ENCODE results near the gene UMOD.

Gene UMOD

DNA sequence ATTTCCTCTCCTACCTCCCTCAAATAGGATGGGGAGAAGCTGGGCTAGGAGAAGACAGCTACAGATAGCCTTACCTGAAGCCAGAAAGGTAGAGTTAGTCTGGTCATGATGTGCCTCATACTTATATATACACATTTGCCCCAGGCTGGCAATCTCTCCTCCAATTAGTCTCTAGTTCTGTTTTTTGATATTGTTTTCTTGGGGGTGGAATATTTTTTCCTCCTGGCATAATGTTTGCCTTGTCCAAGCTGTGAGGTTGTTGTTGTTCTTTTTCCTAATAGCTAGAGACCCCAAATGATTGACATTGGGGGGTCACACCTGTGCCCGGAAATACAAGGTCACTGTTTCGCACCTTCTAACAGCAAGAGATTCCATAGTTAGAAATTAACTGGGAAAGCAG is at the start of gene UMOD:
Gene UMOD (minus strand): TSS at position 101 of the 400 bp plus-strand sequence. CDS start 1,978 bp downstream, outside the sequence.
- no peak for DNase-seq

- no peak for DNase-seq
Measured at GRCh38 chr16:20401475-20402016, 49.0 kb upstream of the UMOD start.

- DNase-seq = no peak
Measured at GRCh38 chr16:20401066-20401465, 48.6 kb upstream of the UMOD start.

- no peak for DNase-seq
Measured at GRCh38 chr16:20399185-20399584, 46.7 kb upstream of the UMOD start.

DNA sequence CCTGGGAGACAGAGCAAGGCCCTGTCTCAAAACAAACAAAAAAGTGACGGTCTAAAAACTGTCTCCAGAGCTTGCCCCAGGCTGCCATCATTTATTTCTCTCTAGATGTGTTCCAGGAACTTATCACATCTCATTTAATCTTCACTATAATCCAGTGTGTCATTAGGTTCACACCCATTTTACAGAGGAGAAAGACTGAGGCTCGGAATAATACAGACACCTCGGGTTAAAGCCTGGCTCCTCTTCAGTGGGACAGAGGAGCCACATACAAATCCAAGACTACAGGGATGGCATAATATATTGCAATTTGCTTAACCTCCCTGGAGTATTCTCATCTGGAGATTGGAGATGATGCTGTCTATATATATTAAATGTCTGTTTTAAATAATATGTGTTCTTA is 46.1 kb upstream of the UMOD start:
- no peak for DNase-seq

DNA sequence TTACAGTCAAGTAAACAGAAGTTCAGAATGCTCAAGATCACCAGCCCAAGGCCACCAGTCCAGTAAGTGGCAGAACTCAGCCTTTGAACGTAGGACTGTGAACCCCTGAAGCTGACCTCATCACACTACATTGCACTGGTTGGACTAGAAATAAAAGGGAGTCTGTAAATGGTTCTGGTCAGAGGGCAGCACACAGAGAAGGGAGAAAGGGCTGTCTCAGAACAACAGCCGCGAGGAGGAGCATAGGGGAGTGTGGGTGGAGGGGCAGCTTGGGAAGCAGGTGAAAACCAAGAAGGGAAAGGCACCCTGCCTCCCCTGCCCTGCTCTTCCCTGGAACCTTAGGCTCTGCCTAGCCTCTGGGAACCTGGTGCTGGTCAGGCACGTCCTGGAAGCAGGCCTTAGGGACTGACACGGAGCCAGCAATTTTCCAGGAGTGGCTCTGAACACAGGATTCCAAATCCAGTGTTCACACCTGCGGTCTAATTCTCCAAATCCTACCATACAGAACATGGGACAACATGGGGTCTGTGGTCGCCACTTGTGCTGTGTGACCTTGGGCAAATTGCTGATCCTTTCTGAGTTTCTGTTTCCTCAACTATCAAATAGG is 45.1 kb upstream of the UMOD start:
- DNase-seq = no peak

DNA sequence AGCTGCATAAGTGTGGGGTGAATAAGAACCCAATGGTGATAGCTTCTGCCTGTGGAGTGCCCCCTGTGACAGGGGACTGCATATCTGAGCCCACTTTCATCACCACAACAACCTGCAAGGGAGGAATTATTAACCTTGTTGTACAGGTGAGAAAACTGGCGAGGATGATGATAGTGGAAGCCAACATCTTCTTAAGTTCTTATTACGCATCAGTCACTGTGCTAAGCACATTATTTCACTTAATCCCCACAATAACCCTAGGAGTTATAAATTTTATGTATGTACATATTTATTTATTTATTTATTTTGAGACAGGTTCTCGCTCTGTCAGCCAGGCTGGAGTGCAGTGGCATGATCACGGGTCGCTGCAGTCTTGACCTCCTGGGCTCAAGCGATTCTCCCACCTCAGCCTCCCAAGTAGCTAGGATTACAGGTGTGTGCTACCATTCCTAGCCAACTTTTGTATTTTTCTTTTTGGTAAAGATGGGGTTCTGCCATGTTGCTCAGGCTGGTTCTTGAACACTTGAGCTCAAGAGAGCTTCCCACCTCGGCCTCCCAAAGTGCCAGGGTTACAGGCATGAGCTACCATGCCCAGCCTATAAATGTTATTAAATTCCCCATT is 44.4 kb upstream of the UMOD start:
- no peak for DNase-seq

DNA sequence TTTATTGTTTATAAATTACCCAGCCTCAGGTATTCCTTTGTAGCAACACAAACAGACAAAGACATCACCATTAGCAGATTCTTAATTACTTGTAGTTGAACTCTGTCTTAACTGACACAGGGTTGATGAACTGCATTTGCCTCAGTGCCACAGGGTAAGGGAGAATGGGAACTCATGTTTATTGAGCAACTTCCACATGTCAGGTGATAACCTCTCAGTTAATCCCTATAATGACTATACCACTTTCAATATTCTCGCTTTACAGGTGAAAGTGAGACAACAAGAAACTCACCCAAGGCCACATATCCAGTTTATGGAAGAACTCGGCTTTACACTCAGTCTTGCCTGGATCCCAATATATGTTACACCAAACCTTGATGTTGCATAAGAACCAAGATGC is 43.4 kb upstream of the UMOD start:
- no peak for DNase-seq

- DNase-seq = no peak
Measured at GRCh38 chr16:20393801-20394577, 41.5 kb upstream of the UMOD start.

- no peak for DNase-seq
Measured at GRCh38 chr16:20391045-20391444, 38.5 kb upstream of the UMOD start.

DNA sequence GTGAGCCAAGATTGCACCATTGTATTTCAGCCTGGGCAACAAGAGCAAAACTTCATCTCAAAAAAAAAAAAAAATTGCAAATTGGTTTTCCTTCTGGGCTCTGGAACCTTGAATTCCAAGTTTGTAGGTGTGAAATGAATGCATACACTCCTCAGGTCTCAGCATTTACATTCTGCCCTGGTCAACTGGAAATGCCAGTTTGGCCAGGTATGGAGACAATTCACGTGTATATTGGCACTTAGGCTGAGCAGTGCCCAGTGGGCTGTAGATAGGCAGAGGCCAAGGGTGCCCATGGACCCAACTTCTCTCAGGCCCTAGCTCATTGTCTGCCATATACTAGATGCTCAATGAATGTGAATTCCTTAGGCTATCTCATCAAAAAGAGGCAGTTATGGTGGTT is 36.3 kb upstream of the UMOD start:
- no peak for DNase-seq

- DNase-seq = no peak
Measured at GRCh38 chr16:20387978-20388377, 35.5 kb upstream of the UMOD start.

DNA sequence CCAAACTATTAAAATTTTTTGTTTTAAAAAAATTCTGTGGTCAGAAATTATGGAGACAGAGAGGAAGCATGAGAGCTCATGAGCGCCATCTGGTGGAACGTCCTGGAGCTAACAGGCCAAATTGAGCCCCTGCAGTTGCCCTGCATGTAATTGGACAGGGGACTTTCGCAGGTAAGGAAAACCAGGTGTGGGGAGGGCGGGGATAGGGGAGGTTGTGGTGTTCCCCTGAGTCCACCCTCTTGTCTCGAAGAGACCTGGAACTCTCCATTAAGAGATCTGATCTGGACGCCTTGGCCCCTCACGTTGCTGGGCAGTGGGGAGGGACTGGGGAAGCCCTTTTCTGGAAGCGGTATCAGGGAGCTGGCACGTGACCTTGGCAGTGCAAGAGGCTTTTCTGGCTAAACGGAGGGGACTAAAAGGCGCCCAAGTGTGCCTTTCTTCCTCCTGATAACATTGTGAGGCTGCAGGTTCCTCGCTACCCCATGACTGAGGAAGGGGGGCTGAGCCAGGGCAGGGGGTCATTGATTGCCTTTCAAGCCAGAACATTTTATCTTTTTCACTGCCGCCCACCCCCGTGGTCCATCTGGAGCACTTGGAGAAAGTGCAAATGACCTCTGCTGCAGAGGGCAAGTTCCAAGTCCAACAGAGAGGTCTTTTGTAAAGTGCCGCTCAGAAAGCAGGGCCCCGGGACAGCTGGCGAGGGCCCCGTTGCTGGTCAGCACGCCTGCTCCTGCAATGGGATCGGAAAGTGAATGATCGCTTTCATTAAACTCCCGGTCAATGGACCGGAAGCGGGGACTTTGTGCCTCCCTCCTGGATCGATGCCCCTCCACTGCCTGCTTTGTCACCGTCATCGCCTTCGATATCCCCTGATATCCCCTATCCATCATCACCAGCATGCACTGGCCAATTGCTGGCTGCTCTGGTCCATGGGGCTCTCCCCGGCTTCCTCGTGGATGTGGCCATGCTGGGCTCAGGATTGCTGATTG is 33.6 kb upstream of the UMOD start:
- peak; percentile 71 to 76 for DNase-seq

DNA sequence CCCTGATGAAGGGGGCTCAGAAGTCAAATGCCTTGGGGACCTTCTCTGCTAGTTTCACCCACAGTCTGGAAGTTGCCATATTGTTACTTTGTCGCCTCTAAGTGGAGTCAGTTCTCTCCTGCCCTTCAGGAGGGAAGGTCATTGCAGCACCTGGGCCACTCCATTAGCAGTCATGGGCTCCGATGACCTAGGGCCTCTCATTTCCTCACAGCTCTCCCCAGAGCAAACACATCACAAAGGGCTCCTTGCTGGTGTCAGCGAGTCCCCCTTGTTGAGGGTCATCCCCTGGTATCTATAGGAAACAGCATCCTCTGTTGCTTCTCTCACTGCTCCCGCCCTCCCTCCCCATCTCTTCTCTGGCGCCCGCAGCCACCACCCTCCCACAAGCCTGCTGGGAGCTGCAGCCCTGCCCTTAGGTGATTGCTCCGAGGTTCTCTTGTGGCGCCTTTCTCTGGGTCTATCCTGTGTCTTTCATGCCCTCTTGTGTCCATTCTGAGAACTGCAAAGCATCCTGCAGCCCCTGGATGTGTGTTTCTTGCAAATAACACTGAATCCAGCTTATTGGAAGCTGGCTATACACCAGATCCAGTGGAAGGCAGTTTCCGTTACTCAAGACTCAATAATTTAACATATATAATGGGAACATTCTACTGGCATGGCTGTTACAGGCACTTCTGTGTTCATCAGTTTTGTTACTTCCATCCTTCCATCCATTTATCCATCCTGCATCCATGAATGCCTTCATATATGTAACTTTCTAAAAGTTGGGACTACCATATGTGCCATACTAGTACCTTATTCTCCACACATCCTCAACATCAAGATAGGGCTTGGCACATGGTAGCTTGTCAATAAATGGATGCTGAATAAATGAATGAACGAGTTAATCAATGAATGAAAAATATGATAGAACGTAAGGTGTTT is 30.9 kb upstream of the UMOD start:
- peak; percentile 44 to 62 for DNase-seq

- no peak for DNase-seq
Measured at GRCh38 chr16:20382202-20382948, 29.9 kb upstream of the UMOD start.

DNA sequence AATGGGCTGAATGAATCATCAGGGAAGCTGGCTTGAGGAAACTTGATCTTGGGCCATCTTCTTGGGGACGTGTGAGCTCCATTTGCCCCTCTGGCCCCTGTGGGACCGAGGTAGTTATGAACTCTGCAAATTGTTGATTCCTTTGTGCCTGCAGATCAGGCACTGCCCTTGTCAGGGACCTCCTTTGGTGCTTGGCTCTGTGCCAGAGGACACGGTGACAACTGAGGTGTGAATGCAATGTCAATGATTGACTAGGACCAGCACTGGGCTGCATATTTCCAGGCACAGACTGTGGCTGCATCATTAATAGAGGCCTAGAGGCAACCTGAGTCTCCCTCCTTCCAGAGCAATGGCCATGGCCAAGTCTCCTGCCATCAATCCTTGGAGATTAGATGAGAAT is 28.3 kb upstream of the UMOD start:
- DNase-seq = no peak

GRCh38 chr16:20377181-20377580 is 24.7 kb upstream of the UMOD start:
- no peak for DNase-seq

DNA sequence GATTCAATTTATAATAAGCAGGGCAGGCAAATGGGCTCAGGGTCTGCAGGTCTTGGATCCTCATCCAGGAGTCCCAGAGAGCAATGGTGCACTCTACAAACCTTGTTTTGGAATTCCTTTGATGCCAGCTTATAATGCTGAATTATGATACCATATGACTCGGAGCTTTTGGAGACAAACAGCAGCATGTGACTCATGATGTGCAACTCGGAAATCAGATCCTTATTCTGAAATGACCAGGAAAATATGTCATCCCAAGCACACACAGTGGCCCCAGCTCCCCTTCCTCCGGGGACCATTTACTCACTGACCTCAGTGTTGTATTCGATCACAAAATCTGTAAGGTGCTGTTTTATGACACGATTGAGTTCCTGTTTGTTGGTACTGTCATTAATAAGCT is 20.2 kb upstream of the UMOD start:
- no peak for DNase-seq

- DNase-seq = no peak
Measured at GRCh38 chr16:20369452-20370054, 17.0 kb upstream of the UMOD start.

GRCh38 chr16:20364051-20364450 is 11.5 kb upstream of the UMOD start:
- DNase-seq = no peak
